ENCODE measurements around the gene LTBP1. TPM values are rescaled to one million over a fixed set of nuclear protein-coding genes. Genes with fewer than 3 reads are reported as not detected.

The LTBP1 gene
- total RNA-seq, 2 experiments from 2014 or later: 0.06 TPM; not detected in 1

GRCh38 chr2:33196700-33197099 lies 249.9 kb downstream of the LTBP1 start:
- no peak overlapping the region for H3K4me3 Mint-ChIP-seq
- no peaks in the 10 kb centered on the region for H3K27me3 ChIP-seq (ENCODE audit: control insufficient read depth in 1 of 2, insufficient read depth in 2 of 2, low read length in 2 of 2)
- ATAC-seq (ENCODE audit: poor library complexity) (no peak), DNase-seq (no peak)
- TF ChIP-seq CTCF (IDR thresholded peaks at IDR 0.05): no peak
- no peak overlapping the region for H3K27ac Mint-ChIP-seq
- peaks cover 2% of the 10 kb centered on the region for H3K9me3 Mint-ChIP-seq
- no peaks in the 10 kb centered on the region for H3K4me1 Mint-ChIP-seq (ENCODE audit: low read depth)
- ChIA-PET CTCF (no interaction called here), POLR2A (no interaction called here)
- no peak overlapping the region for H3K4me3 ChIP-seq (ENCODE audit: low read length)
- H3K36me3 Mint-ChIP-seq (ENCODE audit: low read depth): no peaks in the 10 kb centered on the region
- intact Hi-C loops (cut with DNase I, micrococcal nuclease): no loop called here
- H3K4me1 ChIP-seq (ENCODE audit: insufficient read depth, low read length): no peaks in the 10 kb centered on the region
- no peaks in the 10 kb centered on the region for H3K36me3 ChIP-seq (ENCODE audit: insufficient read depth, low read length)
- peaks cover 12% of the 10 kb centered on the region for H3K27me3 Mint-ChIP-seq
- H3K27ac ChIP-seq (ENCODE audit: low read depth in 1 of 2, low read length in 2 of 2): no peak overlapping the region
- H3K9me3 ChIP-seq (ENCODE audit: control insufficient read depth in 1 of 2, insufficient read depth in 1 of 2, low read length in 2 of 2): no peaks in the 10 kb centered on the region

DNA sequence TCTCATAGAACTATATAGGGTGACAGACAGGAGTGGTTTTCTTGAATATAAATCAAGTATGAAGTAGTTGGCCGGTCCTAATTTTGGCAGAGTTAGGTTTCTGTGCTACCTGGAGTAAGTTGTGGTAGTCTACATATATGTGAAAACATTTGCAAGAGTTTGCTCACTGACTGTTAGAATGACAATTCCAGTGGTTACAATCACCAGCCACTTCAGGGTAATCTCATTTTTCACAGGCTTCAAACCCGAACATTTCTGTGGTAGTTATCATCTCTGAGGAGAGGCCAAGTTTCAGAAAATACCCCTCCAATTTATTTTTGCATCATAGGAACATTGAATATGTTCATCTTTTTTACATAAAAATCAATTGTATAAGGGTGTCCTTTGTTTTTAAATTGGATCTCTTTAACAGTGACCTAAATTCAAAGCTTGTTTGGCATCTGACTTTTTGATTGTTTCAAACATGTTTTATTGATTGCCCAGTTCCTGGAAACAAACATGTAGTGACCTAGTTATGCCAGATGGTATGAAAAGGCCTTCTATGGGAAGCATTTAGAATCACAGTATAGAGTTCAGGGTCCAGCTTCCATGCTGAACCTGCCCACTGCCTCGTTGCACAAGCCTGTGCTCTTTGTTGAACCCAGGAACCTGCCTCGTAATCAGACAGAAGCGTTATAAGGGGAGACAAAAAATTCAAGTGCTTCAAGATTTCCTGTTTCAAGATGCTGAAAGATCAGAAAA lies 250.6 kb downstream of the LTBP1 start:
- ChIA-PET CTCF (no interaction called here), POLR2A (no interaction called here)
- no peaks in the 10 kb centered on the region for H3K4me1 Mint-ChIP-seq (ENCODE audit: low read depth)
- Histone ChIP-seq H3K4me1 (ENCODE audit: insufficient read depth, low read length) (no peaks in the 10 kb centered on the region), H3K4me3 (ENCODE audit: low read length) (no peak overlapping the region), H3K27ac (ENCODE audit: low read depth in 1 of 2, low read length in 2 of 2) (no peak overlapping the region), H3K9me3 (ENCODE audit: control insufficient read depth in 1 of 2, insufficient read depth in 1 of 2, low read length in 2 of 2) (no peaks in the 10 kb centered on the region), H3K27me3 (ENCODE audit: control insufficient read depth in 1 of 2, insufficient read depth in 2 of 2, low read length in 2 of 2) (no peaks in the 10 kb centered on the region), H3K36me3 (ENCODE audit: insufficient read depth, low read length) (no peaks in the 10 kb centered on the region)
- H3K27me3 Mint-ChIP-seq: peaks cover 12% of the 10 kb centered on the region
- no peak for TF ChIP-seq CTCF (IDR thresholded peaks at IDR 0.05)
- no peak overlapping the region for H3K27ac Mint-ChIP-seq
- intact Hi-C loops (cut with DNase I, micrococcal nuclease): no loop called here
- H3K36me3 Mint-ChIP-seq (ENCODE audit: low read depth): no peaks in the 10 kb centered on the region
- DNase-seq: no peak
- no peak overlapping the region for H3K4me3 Mint-ChIP-seq
- H3K9me3 Mint-ChIP-seq: peaks cover 2% of the 10 kb centered on the region
- ATAC-seq (ENCODE audit: poor library complexity): no peak

DNA sequence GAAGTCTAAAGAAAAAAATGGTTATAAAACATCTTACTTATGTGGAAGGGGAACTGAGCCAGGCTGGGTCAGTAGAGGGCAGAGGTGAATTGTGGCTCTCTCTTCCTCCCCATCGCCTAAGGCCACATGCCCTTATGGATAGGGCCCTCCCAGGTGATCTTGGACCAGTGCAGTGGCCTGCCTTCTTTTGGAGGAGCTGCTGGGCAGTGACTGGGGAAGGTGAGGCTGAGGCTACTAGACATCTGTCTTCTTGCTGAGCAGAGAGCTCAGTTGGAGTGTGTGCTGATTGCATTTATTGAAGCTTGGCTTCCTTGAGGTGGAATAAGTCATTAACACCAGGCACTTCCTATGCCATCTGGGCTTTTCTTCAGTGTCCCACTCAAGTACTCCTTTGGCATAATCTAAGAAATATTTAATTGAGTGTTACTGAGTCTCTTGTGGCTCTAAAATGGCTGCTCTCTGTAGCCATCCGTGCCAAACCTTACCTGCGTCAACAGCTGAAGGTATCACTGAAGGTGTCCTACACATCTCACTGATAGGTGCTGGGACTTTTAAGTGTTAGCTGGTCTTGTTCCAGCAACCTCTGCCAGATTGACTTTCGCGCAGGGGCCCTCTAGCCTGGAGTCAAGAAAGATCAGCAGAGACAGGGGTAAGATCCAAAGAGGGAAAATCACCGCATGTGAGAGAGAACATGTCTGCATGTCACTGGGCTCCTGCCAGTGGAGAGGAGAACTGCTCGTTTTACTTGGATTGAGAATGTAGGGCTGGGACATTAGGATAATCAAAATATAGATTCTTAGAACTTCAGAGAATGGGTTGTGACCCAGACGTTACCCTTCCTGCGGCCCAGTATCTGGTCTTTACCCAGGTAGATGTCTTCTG lies 256.1 kb downstream of the LTBP1 start:
- Mint-ChIP-seq H3K36me3 (ENCODE audit: low read depth) (no peaks in the 10 kb centered on the region), H3K27me3 (no peaks in the 10 kb centered on the region), H3K27ac (no peak overlapping the region), H3K9me3 (no peaks in the 10 kb centered on the region), H3K4me1 (ENCODE audit: low read depth) (no peaks in the 10 kb centered on the region), H3K4me3 (no peak overlapping the region)
- H3K27ac ChIP-seq (ENCODE audit: low read depth in 1 of 2, low read length in 2 of 2): no peak overlapping the region
- CTCF ChIA-PET: no interaction called here
- no peaks in the 10 kb centered on the region for H3K4me1 ChIP-seq (ENCODE audit: insufficient read depth, low read length)
- ATAC-seq (ENCODE audit: poor library complexity) (no peak), DNase-seq (no peak)
- TF ChIP-seq CTCF (IDR thresholded peaks at IDR 0.05): no peak
- no peaks in the 10 kb centered on the region for H3K9me3 ChIP-seq (ENCODE audit: control insufficient read depth in 1 of 2, insufficient read depth in 1 of 2, low read length in 2 of 2)
- intact Hi-C loops (cut with DNase I, micrococcal nuclease): no loop called here
- no peak overlapping the region for H3K4me3 ChIP-seq (ENCODE audit: low read length)
- H3K36me3 ChIP-seq (ENCODE audit: insufficient read depth, low read length): no peaks in the 10 kb centered on the region
- POLR2A ChIA-PET: no interaction called here
- no peaks in the 10 kb centered on the region for H3K27me3 ChIP-seq (ENCODE audit: control insufficient read depth in 1 of 2, insufficient read depth in 2 of 2, low read length in 2 of 2)
